Fibroblast of the aortic adventitia (primary cell): Measurements from ENCODE around the gene RASGRF2. TPM values are rescaled to one million over a fixed set of nuclear protein-coding genes. Genes with fewer than 3 reads are reported as not detected.

Source experiments
- DNase-seq: peaks from one replicate; pipeline ENCODE4 v3.0.0-alpha.2; 2010; ENCODE audit warnings: low read depth
- H3K4me3 ChIP-seq: 2 replicates; pipeline ENCODE4 v1.5.1; 2011; ENCODE audit warnings: low read depth, mild to moderate bottlenecking, control low read depth, low read length, moderate library complexity
- CTCF ChIP-seq: IDR thresholded peaks from 2 replicates; pipeline ENCODE4 v1.5.1; 2011; ENCODE audit warnings: mild to moderate bottlenecking, low read length, control low read depth, inconsistent platforms; ENCODE audit not compliant: insufficient read depth
- total RNA-seq: library from RNA; depleted of rRNA; stranded (reverse); fragments of >200 nt; gene quantifications from 2 replicates; pipeline ENCODE4 v1.2.3, GENCODE V29; 2012; ENCODE audit warnings: low replicate concordance

RASGRF2 gene
- total RNA-seq, 1 donor: 3.3 TPM

GRCh38 chr5:81212211-81212751 lies 252.1 kb downstream of the RASGRF2 start:
- H3K4me3 ChIP-seq: no peak overlapping the region
- no peak for DNase-seq
- no peak for TF ChIP-seq CTCF

- no peak overlapping the region for H3K4me3 ChIP-seq
- DNase-seq: no peak
- TF ChIP-seq CTCF: no peak
Measured at GRCh38 chr5:81213070-81213469, 252.9 kb downstream of the RASGRF2 start.

GRCh38 chr5:81214848-81215247 lies 254.7 kb downstream of the RASGRF2 start:
- TF ChIP-seq CTCF: no peak
- no peak for DNase-seq
- H3K4me3 ChIP-seq: no peak overlapping the region

- no peak for TF ChIP-seq CTCF
- no peak overlapping the region for H3K4me3 ChIP-seq
- no peak for DNase-seq
Measured at GRCh38 chr5:81216152-81216551, 256.0 kb downstream of the RASGRF2 start.

- TF ChIP-seq CTCF: no peak
- H3K4me3 ChIP-seq: no peak overlapping the region
- no peak for DNase-seq
Measured at GRCh38 chr5:81219389-81219788, 259.2 kb downstream of the RASGRF2 start.

GRCh38 chr5:81222285-81222684 lies 262.1 kb downstream of the RASGRF2 start:
- no peak for TF ChIP-seq CTCF

GRCh38 chr5:81225463-81225862 lies 265.3 kb downstream of the RASGRF2 start:
- no peak for DNase-seq
- no peak for TF ChIP-seq CTCF

More at GRCh38 chr5:81222285-81222684, 262.1 kb downstream of the RASGRF2 start:
- DNase-seq: no peak
- no peak overlapping the region for H3K4me3 ChIP-seq

More at GRCh38 chr5:81225463-81225862, 265.3 kb downstream of the RASGRF2 start:
- no peak overlapping the region for H3K4me3 ChIP-seq
